ENCODE data around the gene CPLX3. TPM values are rescaled to one million over a fixed set of nuclear protein-coding genes. Genes with fewer than 3 reads are reported as not detected.

CPLX3 gene
- polyA plus RNA-seq, 3 donors = 0.12 TPM; not detected in 2

GRCh38 chr15:74783072-74783807 is 43.2 kb upstream of the CPLX3 start:
- Mint-ChIP-seq H3K4me1 (peaks cover 81% of the 10 kb centered on the region), H3K36me3 (peaks cover 19 to 32% of the 10 kb centered on the region in 2 donors), H3K4me3 (peak overlapping the region; percentile 95 to 97), H3K9me3 (peaks cover 0 to 3% (median 0%) of the 10 kb centered on the region in 7 donors), H3K27me3 (ENCODE audit: low read depth in 3 of 3) (peaks cover 0 to 5% (median 0%) of the 10 kb centered on the region in 3 donors), H3K27ac (peak overlapping the region; percentile 93 to 99 (median 95))
- intact Hi-C loops (cut with micrococcal nuclease) = loop anchor here in 1 of 2 donors (1.0 kb wide), 1 partner anchor 8 kb away; no protein-coding TSS in a partner anchor
- Histone ChIP-seq H3K4me3 (replicated peaks in 1 of 3; ENCODE audit: low read depth in 2 of 3, low read length in 3 of 3) (peak overlapping the region; percentile 91 to 100 (median 92)), H3K9ac (ENCODE audit: insufficient read depth, low read length, poor library complexity, severe bottlenecking) (peak overlapping the region; percentile 87), H3K36me3 (replicated peaks in 1 of 2; ENCODE audit: control insufficient read depth in 1 of 2, insufficient read depth in 2 of 2, low read length in 2 of 2) (peaks cover 5 to 7% of the 10 kb centered on the region in 2 donors), H3K9me3 (replicated peaks in 1 of 2; ENCODE audit: control insufficient read depth in 1 of 2, insufficient read depth in 1 of 2, low read length in 2 of 2) (no peaks in the 10 kb centered on the region), H3K4me1 (ENCODE audit: control insufficient read depth in 1 of 2, insufficient read depth in 2 of 2, low read length in 2 of 2) (peaks cover 84 to 89% of the 10 kb centered on the region in 2 donors), H3K4me2 (replicated peaks; ENCODE audit: extremely low read depth, low read length, poor library complexity, severe bottlenecking) (peak overlapping the region; percentile 93), H3K27ac (ENCODE audit: low read depth in 1 of 2, low read length in 2 of 2) (peak overlapping the region; percentile 96 to 97), H2AFZ (ENCODE audit: insufficient read depth, low read depth, low read length, poor library complexity, severe bottlenecking) (no peak overlapping the region), H3K79me2 (ENCODE audit: insufficient read depth, low read length) (peaks cover 66% of the 10 kb centered on the region), H4K20me1 (ENCODE audit: insufficient read depth, low read length) (peaks cover 19% of the 10 kb centered on the region), H3K27me3 (ENCODE audit: control insufficient read depth in 2 of 2, insufficient read depth in 2 of 2, low read length in 2 of 2) (no peaks in the 10 kb centered on the region)
- DNase-seq = peak; percentile 51 to 67 (median 59)
- no peak for TF ChIP-seq CTCF (IDR thresholded peaks at IDR 0.05)
- 0% methylated on average over 7 of the region's 13 CpGs for WGBS (ENCODE audit: insufficient coverage)

GRCh38 chr15:74783808-74784175 is 42.6 kb upstream of the CPLX3 start:
- peaks cover 84 to 89% of the 10 kb centered on the region in 2 donors for H3K4me1 ChIP-seq (ENCODE audit: control insufficient read depth in 1 of 2, insufficient read depth in 2 of 2, low read length in 2 of 2)
- WGBS (ENCODE audit: insufficient coverage) = 12% methylated on average over 3 of the region's 3 CpGs
- peak; percentile 6 for TF ChIP-seq CTCF (IDR thresholded peaks at IDR 0.05)
- peak overlapping the region; percentile 91 to 100 (median 92) for H3K4me3 ChIP-seq (replicated peaks in 1 of 3; ENCODE audit: low read depth in 2 of 3, low read length in 3 of 3)
- peak overlapping the region; percentile 93 for H3K4me2 ChIP-seq (replicated peaks; ENCODE audit: extremely low read depth, low read length, poor library complexity, severe bottlenecking)
- peaks cover 19% of the 10 kb centered on the region for H4K20me1 ChIP-seq (ENCODE audit: insufficient read depth, low read length)
- Mint-ChIP-seq H3K4me1 (peaks cover 80% of the 10 kb centered on the region), H3K4me3 (peak overlapping the region; percentile 95 to 97), H3K27ac (peak overlapping the region; percentile 93 to 99 (median 95)), H3K9me3 (peaks cover 0 to 3% (median 0%) of the 10 kb centered on the region in 7 donors), H3K36me3 (peaks cover 19 to 35% of the 10 kb centered on the region in 2 donors), H3K27me3 (ENCODE audit: low read depth in 3 of 3) (peaks cover 0 to 5% (median 0%) of the 10 kb centered on the region in 3 donors)
- intact Hi-C loops (cut with micrococcal nuclease) = loop anchor here in 1 of 2 donors (1.0 to 2.0 kb wide), 2 partner anchors 8 to 15 kb away; no protein-coding TSS in a partner anchor
- H3K36me3 ChIP-seq (replicated peaks in 1 of 2; ENCODE audit: control insufficient read depth in 1 of 2, insufficient read depth in 2 of 2, low read length in 2 of 2) = peaks cover 5 to 7% of the 10 kb centered on the region in 2 donors
- H3K9me3 ChIP-seq (replicated peaks in 1 of 2; ENCODE audit: control insufficient read depth in 1 of 2, insufficient read depth in 1 of 2, low read length in 2 of 2) = no peaks in the 10 kb centered on the region
- peak overlapping the region; percentile 87 for H3K9ac ChIP-seq (ENCODE audit: insufficient read depth, low read length, poor library complexity, severe bottlenecking)
- DNase-seq = no peak
- no peaks in the 10 kb centered on the region for H3K27me3 ChIP-seq (ENCODE audit: control insufficient read depth in 2 of 2, insufficient read depth in 2 of 2, low read length in 2 of 2)
- H2AFZ ChIP-seq (ENCODE audit: insufficient read depth, low read depth, low read length, poor library complexity, severe bottlenecking) = no peak overlapping the region
- H3K27ac ChIP-seq (ENCODE audit: low read depth in 1 of 2, low read length in 2 of 2) = peak overlapping the region; percentile 96 to 97
- peaks cover 72% of the 10 kb centered on the region for H3K79me2 ChIP-seq (ENCODE audit: insufficient read depth, low read length)
